Amniotic epithelial cell (primary cell): Measurements from ENCODE around the gene KLRG1.
A peak's percentile ranks its signal among the peaks of the same experiment; 100 is the strongest.

Source experiments
- DNase-seq: peaks from one replicate; pipeline ENCODE4 v3.0.0-alpha.2; 2010; ENCODE audit warnings: low read depth

Gene KLRG1

DNA sequence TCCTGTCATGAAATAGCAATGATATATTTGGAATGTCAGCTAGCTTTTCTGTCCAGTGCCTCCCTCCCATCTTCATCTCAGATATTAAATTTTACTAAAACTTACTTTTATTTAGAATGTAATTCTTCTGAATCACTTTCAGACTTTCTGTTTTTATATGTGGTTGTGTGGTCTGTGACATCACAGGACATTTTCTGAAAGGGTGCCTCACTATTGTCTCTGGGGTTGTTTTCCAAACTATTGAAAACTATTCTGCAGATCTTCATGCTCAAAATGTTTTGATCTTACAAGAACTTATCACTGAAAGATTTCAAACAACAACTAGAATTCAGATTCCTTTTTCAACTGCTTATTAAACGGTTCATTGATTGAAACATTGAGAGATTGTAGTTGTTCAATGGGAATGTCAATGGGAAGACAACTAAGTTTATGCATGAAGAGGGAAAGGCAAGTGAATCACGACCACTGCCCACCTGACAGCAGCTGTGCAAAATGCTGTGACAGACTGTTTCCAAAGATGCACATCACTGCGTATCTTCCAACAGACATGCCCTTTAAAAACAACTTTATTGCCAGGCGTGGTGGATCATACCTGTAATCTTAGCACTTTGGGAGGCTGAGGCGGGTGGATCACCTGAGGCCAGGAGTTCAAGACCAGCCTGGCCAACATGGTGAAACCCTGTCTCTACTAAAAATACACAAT lies 51.3 kb downstream of the KLRG1 start:
- DNase-seq: no peak

DNA sequence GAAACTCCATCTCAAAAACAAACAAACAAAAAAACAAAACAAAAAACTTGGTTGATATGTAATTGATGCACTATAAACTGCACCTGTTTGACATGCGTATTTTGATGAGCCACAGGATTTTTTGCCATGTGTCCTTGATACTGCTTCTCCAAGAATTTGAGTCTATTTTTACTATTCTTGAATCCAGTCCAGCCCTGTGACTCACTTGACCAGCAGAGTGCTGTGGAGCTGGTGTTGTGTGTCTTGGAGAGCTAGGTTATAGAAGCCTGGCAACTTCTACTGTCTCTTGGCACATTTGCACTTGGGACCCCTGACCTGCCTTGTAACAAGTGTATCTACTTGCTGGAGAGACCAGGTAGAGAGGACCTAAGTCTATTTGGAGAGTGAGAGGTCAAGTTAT lies 52.0 kb downstream of the KLRG1 start:
- DNase-seq: peak; percentile 1

- no peak for DNase-seq
Measured at GRCh38 chr12:9043766-9044165, 54.4 kb downstream of the KLRG1 start.

DNA sequence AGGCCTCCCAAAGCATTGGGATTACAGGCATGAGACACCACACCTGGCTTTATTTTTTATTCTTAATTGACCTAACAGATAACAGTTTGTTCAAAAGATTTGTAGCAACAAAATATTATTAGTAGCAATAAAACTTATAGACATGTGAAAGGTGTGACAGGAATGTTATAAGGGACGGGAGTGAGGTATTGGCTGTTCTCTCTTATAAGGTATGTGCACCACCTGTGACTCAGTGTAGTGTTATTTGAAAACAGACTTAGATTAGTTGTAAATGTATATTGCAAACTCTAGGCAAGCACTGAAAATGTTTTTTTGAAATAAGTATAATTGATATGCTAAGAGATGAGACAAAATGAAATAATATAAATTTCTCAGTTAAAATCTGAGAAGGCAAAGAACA lies 57.8 kb downstream of the KLRG1 start:
- no peak for DNase-seq

DNA sequence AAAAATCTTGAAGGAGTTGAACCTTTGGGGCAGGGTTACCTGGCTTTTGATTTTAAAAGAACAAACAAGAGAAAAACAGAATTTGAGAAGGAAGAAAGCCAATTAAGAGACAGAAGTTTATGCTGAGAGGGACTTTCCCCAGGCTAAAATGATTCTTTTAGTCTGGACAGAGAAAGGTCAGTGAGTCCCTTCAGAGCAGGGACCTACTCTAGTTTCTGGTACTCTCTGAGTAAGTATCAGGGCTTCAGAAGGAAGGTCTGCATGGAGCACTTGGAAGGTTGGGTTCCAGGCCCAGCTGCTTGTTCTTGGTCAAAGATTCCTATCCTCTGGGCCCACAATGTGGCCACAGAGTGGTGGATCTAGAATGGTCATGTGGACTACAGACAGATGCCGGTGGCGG lies 59.6 kb downstream of the KLRG1 start:
- DNase-seq: no peak

DNA sequence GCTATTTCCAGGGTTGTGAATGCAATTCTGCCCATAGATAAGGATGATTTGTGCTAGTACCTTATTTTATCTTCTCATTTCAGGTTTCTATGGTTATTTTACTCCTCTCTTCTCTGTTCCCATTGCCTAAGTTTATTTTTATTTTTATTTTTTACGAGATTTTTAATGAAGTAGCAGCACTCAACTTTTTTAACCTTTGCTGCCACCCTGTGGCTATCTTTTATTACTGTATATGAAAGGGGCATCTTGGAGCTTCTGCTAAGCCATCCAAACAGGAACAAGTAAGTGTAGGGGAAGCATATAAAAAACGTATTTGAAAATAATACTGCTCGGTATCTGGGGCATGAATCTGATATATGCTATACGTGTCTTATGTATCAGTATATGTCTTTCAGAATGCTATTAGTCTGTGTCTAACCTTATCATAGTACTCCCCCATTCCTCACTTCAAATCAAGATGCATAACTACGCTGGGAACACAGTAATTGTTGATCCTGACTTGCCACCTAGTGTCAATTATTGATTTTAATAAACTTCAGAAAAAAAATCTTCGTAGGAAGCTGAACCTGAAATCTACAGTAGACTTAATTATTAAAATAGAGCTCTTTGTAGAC lies 60.3 kb downstream of the KLRG1 start:
- DNase-seq: peak; percentile 34

GRCh38 chr12:9050521-9051157 lies 61.3 kb downstream of the KLRG1 start:
- DNase-seq: no peak

DNA sequence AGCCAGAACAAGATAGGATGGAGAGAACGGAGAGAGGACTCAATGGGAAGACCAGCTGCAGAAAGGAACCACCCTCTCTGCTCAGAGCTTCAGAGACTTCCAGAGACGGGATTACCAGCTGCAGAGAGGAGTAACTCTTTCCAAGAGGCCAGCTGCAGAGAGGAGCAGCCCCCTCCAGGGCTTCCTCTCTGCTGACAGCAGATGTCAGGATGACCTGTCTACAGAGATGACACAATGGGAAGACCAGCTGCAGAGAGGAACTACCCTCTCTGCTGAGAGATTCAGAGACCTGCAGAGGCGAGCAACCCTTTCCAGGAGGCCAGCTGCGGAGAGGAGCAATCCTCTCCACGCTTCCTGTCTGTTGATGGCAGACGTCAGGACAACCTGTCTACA lies 61.8 kb downstream of the KLRG1 start:
- no peak for DNase-seq

DNA sequence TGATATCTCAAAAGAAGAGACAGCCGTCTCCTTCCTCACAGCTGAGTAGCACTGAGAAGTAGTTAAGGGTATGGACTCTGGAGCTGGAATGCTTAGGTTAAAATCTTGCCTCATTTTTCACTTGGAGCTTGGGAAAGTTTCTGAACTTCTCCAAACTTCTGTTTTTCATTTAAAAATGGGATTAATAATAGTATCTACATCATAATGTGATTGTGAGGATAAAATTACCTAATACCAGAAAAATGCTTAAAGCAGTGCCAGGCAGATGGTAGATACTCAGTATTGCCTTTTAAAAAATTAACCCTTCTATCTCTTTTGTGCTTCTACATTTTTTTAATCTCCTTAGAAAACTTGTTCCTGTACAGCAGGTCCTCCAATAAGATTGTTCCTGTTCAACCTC lies 63.3 kb downstream of the KLRG1 start:
- DNase-seq: no peak
